ENCODE measurements around the gene TRMT10C. TPM values are rescaled to one million over a fixed set of nuclear protein-coding genes. Genes with fewer than 3 reads are reported as not detected.

TRMT10C gene
- total and polyA plus RNA-seq, 9 of the 15 experiments (the other 6 are each of a cell fraction or from before 2014, with no cell fraction given) = 48.6 to 106 (median 63.9) TPM

GRCh38 chr3:101532783-101533602, 28.7 kb upstream of the TRMT10C start (continued):
- TF ChIP-seq GATA2 (CRISPR knock-in tag; IDR thresholded peaks at IDR 0.05) = no peak
- TF ChIP-seq, protein P1, sequence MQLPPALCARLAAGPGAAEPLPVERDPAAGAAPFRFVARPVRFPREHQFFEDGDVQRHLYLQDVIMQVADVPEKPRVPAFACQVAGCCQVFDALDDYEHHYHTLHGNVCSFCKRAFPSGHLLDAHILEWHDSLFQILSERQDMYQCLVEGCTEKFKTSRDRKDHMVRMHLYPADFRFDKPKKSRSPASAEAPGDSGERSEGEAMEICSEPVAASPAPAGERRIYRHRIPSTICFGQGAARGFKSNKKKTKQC (CRISPR knock-in tag; IDR thresholded peaks at IDR 0.05) = no peak
- TF ChIP-seq TEAD4 (IDR thresholded peaks at IDR 0.05; ENCODE audit: low read length) = peak; percentile 64
- TF ChIP-seq TEAD4 (CRISPR knock-in tag; IDR thresholded peaks at IDR 0.05; ENCODE audit: borderline replicate concordance) = no peak
- peak; percentile 43; the same call in 1 of the 2 replicates for TF ChIP-seq NCOA1 (IDR thresholded peaks at IDR 0.05; ENCODE audit: low read depth)
- no peak for TF ChIP-seq BRD9 (IDR thresholded peaks at IDR 0.05; ENCODE audit: low read depth, partially characterized antibody)
- no peak for TF ChIP-seq ZNF124 (CRISPR knock-in tag; IDR thresholded peaks at IDR 0.05)
- no peak for TF ChIP-seq ADNP (tag; IDR thresholded peaks at IDR 0.05)
- TF ChIP-seq, protein P2, sequence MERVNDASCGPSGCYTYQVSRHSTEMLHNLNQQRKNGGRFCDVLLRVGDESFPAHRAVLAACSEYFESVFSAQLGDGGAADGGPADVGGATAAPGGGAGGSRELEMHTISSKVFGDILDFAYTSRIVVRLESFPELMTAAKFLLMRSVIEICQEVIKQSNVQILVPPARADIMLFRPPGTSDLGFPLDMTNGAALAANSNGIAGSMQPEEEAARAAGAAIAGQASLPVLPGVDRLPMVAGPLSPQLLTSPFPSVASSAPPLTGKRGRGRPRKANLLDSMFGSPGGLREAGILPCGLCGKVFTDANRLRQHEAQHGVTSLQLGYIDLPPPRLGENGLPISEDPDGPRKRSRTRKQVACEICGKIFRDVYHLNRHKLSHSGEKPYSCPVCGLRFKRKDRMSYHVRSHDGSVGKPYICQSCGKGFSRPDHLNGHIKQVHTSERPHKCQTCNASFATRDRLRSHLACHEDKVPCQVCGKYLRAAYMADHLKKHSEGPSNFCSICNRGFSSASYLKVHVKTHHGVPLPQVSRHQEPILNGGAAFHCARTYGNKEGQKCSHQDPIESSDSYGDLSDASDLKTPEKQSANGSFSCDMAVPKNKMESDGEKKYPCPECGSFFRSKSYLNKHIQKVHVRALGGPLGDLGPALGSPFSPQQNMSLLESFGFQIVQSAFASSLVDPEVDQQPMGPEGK (CRISPR knock-in tag; IDR thresholded peaks at IDR 0.05; ENCODE audit: borderline replicate concordance) = no peak
- TF ChIP-seq, protein P3, sequence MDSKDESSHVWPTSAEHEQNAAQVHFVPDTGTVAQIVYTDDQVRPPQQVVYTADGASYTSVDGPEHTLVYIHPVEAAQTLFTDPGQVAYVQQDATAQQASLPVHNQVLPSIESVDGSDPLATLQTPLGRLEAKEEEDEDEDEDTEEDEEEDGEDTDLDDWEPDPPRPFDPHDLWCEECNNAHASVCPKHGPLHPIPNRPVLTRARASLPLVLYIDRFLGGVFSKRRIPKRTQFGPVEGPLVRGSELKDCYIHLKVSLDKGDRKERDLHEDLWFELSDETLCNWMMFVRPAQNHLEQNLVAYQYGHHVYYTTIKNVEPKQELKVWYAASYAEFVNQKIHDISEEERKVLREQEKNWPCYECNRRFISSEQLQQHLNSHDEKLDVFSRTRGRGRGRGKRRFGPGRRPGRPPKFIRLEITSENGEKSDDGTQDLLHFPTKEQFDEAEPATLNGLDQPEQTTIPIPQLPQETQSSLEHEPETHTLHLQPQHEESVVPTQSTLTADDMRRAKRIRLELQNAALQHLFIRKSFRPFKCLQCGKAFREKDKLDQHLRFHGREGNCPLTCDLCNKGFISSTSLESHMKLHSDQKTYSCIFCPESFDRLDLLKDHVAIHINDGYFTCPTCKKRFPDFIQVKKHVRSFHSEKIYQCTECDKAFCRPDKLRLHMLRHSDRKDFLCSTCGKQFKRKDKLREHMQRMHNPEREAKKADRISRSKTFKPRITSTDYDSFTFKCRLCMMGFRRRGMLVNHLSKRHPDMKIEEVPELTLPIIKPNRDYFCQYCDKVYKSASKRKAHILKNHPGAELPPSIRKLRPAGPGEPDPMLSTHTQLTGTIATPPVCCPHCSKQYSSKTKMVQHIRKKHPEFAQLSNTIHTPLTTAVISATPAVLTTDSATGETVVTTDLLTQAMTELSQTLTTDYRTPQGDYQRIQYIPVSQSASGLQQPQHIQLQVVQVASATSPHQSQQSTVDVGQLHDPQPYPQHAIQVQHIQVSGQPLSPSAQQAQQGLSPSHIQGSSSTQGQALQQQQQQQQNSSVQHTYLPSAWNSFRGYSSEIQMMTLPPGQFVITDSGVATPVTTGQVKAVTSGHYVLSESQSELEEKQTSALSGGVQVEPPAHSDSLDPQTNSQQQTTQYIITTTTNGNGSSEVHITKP (IDR thresholded peaks at IDR 0.05; ENCODE audit: partially characterized antibody) = no peak
- TF ChIP-seq XRCC3 (IDR thresholded peaks at IDR 0.05) = no peak
- TF ChIP-seq LEF1 (IDR thresholded peaks at IDR 0.05) = no peak
- TF ChIP-seq C11orf30 (IDR thresholded peaks at IDR 0.05; ENCODE audit: low read depth) = peak; percentile 50; the same call in 1 of the 2 replicates
- TF ChIP-seq EP300 (IDR thresholded peaks at IDR 0.05; ENCODE audit: low read length) = peak; percentile 74; the same call in 1 of the 2 replicates
- no peak for TF ChIP-seq HDGF (IDR thresholded peaks at IDR 0.05)
- no peak for TF ChIP-seq HIVEP1 (CRISPR knock-in tag; IDR thresholded peaks at IDR 0.05)
- TF ChIP-seq, protein P4, sequence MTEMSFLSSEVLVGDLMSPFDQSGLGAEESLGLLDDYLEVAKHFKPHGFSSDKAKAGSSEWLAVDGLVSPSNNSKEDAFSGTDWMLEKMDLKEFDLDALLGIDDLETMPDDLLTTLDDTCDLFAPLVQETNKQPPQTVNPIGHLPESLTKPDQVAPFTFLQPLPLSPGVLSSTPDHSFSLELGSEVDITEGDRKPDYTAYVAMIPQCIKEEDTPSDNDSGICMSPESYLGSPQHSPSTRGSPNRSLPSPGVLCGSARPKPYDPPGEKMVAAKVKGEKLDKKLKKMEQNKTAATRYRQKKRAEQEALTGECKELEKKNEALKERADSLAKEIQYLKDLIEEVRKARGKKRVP (CRISPR knock-in tag; IDR thresholded peaks at IDR 0.05) = no peak
- 0 out of 2 replicates have a peak, but pooled peaks have one; percentile 10 for TF ChIP-seq ATF3 (IDR thresholded peaks at IDR 0.05)
- no peak for TF ChIP-seq ATF3 (CRISPR knock-in tag; conservative IDR thresholded peaks at IDR 0.05)
- TF ChIP-seq CBFA2T3 (IDR thresholded peaks at IDR 0.05) = peak; percentile 59
